Measurements from ENCODE around the gene STXBP4.
A peak's percentile ranks its signal among the peaks of the same experiment; 100 is the strongest.

The STXBP4 gene

DNA sequence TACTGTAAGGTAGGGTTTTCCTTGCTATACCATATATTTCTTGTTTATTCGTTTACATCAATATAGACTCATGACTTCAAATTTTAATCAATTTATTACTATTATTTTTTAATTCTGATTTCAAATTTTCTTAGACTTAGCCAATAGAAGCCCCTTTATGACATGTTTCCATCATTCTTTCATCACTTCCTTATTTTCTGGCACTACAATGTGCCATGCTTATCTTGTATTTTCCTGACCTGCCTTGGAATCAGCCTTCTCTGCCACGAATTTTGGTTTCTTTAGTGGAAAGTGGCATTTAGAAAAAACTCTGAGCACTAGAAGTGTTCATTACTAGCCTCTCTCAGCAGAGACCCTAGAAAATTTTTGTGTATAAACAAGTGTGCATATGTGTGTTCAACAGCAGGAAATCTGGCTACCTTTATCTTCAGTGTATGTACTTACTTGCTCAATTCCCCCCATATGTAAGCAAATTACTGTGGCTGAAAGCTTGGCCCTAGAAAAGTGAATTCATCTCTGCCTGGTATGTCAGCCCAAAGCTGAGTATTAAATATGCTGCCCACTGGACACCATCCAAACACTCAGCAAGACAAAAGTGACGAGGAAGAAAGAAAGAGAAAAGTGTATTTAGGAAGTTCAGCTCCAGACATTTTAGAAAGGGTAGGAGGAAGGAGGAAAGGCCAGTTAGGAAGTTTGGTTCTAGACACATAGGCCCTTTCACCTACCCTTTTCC, 4.0 kb downstream of the STXBP4 start:
- DNase-seq, result no peak

DNA sequence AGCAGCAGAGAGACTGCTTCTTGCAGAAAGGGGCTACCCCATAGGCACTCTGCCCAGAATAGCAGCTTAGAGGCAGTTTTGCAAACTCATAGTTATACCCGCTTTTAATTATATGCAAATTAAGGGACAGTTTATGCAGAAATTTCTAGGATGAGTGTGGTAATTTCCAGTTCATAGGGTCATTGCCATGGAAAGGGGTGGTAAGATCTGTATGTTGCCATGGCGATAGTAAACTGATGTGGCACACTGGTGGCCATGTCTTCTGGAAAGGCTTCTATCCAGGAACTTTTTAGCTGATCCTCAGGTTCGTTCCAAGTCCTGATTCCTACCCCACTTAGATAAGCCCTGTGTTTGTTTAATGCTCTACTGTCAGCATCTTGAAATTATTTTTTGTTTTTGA, 6.2 kb downstream of the STXBP4 start:
- no peak for DNase-seq

DNA sequence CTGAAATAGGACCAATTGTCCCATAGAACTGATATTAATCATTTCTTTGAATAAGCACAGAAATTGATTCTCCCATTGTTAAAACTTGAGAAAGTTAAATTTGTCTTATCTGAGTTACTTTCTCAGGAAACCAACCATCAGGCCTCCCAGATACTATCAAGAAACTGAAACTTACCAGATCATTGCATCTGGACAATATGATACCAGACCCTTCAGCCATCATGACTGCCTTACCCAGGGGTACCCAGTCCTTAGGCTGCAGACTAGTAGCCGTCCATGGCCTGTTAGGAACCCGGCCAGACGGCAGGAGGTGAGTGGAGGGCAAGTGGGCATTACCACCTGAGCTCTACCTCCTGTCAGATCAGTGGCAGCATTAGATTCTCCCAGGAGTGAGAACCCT, 7.8 kb downstream of the STXBP4 start:
- DNase-seq, result no peak

DNA sequence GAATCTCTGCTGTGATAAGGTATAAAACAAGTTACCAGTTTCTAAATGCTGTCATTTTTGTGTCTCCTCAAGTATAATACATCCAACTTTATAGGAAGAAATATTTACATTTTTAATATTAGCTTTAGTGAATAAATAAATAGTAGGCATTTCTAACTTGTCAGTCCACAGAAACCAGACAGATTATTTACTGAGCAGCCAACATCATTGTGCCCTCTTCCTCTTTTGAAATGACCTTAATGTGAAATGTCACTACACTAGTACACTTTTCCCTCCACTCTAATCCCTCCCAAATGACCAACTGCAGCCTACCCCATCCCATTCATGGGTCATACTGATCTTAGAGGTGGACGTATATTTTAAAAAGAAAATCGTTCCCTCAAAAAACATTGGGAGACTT, 9.2 kb downstream of the STXBP4 start:
- DNase-seq, result no peak

DNA sequence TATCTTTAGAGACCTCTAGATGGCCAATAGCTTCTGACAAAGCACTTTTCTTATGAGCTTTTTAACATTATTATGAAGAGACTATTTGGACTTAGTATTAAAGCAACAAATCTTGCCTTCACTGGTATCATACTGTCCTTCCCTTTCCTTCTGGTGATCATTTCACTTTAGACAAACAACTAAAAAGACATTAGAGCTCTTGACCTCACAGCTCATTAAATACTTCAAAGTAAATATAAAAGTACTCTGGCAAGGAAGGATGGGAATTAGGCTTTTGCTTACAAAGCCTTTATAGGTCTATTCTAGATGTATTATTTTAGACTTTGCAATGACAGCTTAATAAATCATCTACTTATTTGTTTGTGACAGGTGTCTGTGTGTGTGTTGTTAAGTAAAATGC, 11.1 kb downstream of the STXBP4 start:
- DNase-seq, result no peak

DNA sequence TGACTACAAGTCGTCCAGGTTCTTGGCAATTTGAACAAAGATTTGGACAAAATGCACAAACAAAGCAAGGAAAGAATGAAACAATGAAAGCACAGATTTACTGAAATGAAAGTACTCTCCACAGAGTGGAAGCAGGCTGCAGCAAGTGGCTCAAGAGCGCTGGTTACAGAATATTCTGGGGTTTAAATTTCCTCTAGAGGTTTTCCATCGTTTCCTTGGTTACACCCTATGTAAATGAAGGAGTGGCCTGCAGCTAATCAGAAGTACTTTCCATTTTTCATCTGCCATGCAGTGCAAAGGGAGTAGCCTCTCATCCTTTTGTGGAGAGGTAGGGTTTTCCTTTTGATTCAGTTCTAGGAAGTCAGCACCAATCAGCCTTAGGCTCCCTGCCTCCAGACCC, 11.8 kb downstream of the STXBP4 start:
- DNase-seq, result no peak

DNA sequence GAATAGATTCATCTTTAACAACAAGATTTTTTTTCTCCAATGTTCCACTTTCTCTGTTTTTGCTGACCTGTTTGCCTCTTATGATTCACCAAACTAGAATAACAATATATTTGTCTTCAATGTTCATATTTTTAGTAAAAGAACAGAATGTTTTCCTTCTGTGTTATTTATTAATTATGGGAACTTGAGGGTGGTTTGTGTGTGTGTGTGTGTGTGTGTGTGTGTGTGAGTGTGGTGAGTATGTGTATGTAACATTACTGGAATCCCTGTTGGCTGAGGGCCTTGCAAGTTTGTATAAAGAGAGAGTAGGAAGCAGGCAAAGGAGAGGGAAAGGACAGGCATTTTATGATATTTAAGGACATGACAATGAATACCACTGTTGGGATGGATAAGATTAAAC, 13.8 kb downstream of the STXBP4 start:
- DNase-seq, result no peak

DNA sequence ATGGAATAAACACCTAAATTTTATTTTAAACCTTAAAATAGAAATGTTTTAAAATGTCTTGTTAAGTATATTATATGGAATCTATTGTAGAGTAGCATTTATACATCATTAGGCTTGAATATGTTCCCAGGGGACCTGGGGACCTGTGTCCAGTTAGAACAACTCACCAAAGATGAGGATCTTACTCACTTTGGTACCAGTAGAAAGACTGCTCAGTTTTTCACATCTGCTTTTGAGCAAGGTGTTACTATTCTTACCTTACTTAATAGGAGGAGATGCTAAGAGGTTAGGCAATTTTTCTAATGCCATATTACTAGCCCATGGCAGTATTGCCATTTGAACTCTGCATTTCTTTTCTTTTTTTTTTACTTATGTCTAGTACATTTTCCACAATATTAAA, 14.7 kb downstream of the STXBP4 start:
- DNase-seq, result no peak

DNA sequence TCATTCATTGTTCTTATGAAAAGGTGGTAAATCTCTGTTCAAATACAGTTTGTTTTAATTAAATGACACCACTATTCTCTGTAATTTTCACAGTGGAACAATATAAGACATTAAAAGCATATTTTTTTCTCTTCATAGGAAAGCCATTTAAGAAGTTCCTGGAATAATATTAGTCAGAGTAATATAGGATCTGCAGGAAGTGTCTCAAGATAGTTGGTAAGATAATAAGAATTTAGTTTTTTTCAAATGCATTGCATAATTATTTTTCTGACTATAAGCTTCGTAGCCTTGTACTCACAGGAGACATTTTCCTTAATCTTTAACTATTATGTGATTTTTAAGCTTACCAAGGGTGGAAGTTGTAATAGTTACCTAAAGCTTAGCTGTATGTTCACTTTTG, 16.9 kb downstream of the STXBP4 start:
- no peak for DNase-seq

DNA sequence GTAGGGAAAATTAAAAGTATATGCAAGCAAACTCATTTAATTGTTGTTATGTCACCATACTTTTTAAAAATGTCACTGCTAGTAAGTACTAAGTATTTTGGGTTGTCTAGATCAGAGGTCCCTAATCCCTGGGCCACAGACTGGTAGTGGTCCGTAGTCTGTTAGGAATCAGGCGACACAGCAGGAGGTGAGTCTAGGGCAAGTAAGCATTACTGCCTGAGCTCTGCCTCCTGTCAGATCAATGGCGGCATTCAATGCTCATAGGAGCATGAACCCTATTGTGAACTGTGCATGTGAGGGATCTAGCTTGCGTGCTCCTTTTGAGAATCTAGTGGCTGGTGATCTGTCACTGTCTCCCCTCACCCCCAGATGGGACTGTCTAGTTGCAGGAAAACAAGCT, 21.6 kb downstream of the STXBP4 start:
- no peak for DNase-seq

DNA sequence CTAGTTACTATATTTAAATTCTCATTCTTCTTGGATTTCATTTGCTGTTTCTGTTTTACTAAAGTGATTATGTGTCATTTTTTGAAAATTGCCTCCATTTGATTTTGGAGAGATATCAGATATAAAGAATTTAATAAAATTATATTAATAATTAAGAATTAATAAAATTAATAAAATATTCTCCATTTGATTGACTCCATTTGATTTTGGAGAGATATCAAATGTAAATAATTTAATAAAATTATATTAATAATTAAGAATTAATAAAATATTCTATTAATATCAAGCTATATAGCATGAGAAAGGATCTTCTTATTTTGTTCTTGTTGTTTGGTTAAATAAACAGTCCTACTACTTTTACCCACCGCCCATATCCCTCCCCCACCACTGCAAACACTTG, 23.0 kb downstream of the STXBP4 start:
- DNase-seq, result no peak

DNA sequence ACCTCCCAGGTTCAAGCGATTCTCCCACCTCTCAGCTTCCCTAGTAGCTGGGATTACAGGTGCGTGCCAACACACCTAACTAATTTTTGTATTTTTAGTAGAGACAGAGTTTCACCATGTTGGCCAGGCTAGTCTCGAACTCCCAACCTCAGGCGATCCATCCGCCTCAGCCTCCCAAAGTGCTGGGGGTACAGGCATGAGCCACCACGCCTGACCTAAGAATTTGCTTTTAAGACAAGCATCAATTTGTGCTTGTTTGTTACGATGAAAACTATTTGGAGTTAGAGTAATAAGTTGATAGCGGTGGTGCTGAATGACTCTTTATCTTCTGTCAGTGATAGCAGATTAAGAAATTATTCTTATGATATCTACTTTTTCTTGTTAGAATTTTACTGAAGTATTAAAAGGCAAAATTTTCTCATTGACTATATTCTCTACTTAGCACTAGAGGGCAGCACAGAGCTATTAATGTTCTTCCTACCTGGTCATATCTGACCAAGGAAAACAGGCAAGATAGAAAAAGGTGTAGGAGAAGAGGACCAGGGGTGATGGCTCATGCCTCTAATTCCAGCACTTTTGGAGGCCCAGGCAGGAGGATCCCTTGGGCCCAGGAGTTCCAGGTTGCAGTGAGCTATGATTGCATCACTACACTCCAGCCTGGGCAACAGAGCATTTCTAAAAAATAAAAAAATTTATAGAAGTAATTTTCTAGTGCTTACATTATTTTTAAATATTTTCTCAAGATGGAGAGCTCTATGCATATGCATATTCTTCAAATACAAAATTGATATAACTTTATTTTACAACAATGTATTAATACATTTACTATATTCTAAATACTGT, 24.5 kb downstream of the STXBP4 start:
- peak; percentile 35 for DNase-seq

DNA sequence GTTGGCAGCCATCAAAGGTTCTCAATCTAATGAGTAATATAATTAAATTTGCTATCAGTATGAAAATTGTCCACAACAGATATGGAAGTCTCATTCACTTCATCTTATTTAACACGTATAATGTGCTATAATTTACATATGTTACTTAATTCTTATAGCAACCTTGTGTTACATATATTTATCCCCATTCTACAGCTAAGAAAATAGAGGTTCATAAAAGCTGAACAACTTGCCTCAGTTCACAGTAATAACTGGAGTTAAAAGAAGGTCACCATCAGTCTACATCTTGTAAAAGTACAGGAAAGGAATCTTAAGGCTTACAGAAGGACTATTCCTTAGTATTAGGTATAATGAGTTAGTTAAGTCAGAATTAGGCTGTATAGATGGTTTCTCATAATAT, 27.9 kb downstream of the STXBP4 start:
- DNase-seq, result no peak

DNA sequence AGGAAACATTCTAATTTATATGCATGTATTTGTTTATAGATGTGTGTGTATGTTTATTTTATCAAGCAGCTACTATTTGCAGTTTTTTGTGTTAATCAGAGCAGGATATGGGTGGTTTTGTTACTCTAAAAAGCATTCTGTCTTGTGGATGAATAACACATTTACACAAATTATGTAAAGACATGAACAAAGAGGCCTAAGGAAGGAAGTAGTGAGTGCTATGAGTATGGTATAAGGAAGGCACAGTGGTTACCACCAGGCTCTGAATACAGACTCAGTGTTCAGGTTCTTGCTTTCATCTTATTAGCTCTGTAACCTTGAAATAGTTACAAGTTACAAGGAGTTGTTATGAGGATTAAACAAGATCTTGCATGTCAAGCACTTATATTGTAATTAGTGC, 33.9 kb downstream of the STXBP4 start:
- no peak for DNase-seq

DNA sequence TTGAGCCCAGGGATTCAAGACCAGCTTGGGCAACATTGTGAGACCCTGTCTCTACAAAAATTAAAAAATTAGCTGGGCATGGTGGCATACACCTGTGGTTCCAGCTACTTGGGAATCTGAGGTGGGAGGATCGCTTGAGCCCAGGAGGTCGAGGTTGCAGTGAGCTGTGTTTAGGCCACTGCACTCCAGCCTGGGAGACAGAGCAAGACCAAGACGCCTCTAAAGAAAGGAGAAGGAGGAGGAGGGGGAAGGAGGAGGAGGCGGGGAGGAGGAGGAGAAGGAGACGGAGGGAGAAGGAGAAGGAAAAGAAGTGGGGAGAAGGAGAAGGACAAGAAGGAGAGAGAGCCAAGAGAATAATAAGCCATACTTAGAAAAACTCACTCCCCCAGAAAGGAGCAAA, 35.9 kb downstream of the STXBP4 start:
- DNase-seq, result no peak

DNA sequence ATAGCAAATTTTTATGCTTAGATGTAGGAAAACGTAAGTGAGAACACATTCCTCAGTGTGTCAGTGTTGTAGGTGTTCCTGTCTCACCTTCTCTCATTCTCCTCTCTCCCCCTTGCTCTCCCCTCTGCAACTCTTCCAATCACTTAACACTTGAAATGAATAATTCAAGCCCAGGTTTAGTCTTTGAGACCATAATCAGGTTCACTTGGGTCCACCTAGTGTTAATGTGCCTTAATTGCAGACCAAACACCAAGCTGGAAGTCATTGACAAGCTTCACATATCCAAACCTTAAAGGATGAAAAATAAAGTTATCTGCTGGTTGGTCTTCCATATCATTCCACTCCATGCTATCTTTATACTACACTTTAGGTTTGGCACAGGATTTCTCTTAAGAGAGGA, 37.0 kb downstream of the STXBP4 start:
- no peak for DNase-seq

DNA sequence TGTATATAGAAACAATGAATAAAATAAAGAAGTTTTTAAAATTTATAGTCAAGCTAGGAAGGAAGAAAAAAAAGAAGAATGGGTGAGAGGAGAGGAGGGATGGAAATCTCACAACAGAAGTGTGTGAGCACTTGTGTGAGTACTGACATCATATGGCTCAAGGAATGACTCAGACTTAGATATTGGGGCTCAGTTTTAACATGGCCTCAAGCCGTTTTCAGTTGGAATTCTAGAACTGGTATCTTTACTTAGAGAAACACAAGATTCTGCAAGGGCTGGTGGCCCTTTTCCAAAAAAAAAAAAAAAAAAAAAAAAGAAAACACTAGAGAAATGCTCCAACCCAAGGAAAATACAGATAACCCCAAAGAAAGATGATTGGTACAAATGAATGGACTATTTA, 55.1 kb downstream of the STXBP4 start:
- no peak for DNase-seq

DNA sequence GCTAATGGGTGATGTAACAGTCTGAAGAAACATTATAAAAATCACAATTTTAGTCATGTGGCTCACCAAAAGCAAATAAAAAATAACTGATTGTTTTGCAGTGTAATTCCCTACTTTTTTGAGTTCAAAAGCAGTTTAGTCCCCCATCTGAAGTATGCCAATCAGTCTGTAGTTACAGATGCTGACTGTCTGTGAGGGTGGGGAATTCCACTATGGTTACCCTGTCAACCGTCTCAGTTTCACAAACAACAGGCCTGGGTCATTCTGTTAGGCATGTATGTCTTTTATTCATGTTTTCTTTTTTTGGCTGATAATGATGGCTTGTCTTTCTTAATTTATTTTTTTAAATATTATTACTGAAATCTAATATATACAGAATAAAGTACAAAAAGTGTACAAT, 69.3 kb downstream of the STXBP4 start:
- DNase-seq, result no peak

DNA sequence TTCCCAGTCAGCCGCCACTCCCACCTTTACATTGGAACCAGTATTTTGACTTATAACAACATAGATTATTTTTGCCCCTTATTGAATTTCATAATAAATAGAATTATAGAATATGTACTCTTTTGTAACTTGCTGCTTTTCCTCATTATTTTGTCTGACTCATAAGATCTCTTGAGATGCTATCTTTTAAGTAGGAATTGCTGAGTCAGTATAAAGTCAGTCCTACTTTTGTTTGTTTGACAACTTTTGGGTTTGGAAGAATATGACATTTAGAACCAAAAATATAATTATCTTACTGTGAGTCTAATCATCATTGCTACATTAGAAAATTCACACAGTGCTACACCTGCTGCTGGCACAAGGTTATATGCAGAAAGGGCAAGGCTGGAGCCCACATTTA, 69.7 kb downstream of the STXBP4 start:
- DNase-seq, result no peak

DNA sequence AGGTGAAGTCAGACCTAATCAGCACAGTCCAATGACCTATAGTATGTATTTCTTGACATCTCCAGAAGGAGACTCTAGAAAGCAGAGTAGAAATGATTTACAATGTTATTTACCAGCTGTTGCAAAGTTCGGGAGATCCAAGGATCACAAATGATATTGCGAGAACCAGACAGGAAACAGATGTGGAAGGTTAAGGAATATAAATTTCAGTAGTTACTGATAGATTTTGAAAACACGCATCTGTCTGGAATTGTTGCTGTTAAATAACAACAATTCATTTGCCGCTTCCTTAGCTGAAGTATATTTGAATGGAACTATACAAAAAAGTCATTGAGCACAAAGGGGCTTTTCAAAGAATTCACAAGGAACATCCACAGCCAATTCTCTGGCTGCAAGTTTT, 72.0 kb downstream of the STXBP4 start:
- DNase-seq, result no peak

DNA sequence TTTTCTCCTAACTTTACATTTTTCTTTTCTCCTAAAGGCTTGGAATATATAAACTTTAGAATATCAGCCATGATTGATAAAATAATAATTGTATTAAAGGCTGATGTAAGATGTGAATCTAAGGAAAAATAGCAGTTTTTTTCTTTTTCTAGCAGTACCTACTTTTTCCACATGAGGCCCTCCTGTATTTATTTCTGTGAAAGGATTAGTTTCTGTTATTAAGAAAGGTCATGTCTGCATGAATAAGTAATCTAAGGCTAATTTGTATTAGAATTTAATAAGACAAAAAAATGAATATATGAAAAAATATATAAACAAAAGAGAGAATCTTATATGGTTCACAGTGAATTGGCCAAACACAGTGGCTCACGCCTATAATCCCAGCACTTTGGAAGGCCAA, 85.3 kb downstream of the STXBP4 start:
- no peak for DNase-seq

DNA sequence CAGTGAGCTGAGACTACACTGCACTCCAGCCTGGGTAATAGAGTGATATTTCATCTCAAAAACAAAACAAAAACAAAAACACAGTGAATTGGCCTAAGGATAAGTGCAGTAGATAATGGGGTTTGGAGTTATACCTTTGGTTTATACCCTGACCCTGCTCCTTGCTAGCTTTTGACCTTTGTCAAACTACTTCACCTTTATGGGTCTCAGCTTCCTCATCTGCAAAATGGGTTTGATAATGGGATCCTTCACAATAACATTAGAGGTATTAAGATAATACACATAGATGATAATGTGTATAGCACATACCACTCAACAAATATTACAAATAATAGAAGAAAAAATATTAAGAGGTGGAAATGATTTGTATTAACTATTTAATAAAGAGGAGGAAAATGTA, 85.9 kb downstream of the STXBP4 start:
- no peak for DNase-seq

DNA sequence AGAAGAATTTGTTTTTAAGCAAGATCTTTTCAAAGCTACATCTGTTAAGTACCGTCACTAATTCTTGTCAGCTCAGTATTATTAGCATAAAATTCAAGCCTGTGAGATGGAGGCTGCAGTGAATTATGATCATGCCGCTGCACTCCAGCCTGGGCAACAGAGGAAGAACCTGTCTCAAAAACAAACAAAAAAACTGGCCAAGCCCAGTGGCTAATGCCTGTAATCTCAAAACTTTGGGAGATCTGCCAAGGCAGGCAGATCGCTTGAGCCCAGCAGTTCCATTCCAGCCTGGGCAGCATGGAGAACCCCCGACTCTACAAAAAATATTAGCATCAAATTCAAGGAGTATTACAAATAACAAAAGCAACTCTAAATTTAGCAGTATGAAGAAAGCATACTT, 88.0 kb downstream of the STXBP4 start:
- peak; percentile 10 for DNase-seq

DNA sequence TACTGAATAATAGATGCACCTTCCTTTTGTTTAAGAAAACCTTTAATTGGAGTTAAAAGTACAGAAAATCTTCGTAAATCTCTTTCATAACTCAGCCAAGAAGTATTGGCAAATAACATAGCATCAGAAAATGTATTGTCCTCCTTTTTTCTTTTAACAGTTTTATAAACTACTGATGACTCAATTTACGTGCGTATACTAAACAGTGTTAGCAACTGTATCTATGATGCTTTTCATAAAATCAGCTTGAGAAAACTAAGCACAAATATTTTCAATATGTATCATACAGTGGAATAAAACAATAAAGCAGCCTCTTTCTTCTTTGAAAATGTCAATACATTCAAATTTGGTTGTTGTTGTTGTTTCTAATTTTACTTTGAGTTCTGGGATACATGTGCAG, 88.6 kb downstream of the STXBP4 start:
- no peak for DNase-seq

DNA sequence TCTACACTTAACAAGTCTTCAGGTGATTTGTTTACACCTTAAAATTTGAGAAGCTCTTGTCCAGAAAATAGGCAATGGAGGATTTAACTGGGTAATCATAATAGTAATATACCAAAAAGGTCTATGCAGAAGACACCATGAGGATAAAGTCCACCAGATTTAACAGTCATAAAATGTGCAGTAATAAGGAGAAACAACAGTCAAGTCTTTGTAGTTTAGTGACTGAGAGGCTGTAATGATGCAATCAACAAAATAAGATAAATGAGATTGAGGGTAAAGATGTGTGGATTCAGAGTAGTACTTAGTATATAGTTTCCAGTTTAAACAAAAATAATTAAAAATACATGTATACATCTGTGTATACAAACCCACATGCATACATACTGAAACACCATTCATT, 91.2 kb downstream of the STXBP4 start:
- DNase-seq, result no peak
